Activated CD4-positive, alpha-beta T cell treated with anti-CD3 and anti-CD28 coated beads, Interleukin-2, amount 50 U/mL, for 24 hours (primary cell): ENCODE measurements around the gene EVC2.

Experiments
- DNase-seq, 2 donors: peaks; one replicate each; pipeline ENCODE4 v3.0.0-alpha.2; 2020; ENCODE audit warnings: low read depth in 1 of 2, low spot score in 1 of 2

The EVC2 gene

GRCh38 chr4:5708449-5709206 is at the start of gene EVC2:
Gene EVC2 (minus strand): TSS chr4:5708559. CDS start chr4:5708513, 46 bp downstream.
- DNase-seq: no peak

DNA sequence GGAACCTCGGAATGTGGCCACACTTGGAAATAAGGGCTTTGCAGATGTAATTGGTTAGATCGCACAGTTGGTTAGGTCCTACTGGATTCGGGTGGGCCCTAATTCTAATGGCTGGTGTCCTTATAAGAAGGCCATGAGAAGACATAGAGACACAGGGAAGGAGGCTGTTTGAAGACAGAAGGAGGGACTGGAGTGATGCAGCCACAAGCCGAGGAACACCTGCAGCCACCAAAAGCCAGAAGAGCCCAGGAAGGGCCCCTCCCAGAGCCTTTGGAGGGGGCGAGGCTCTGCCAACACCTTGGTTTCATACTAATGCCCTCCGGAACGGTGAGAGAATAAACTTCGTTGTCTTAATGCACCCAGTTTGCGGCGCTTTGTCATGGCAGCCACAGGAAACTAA is 49.6 kb upstream of the EVC2 start:
- no peak for DNase-seq

GRCh38 chr4:5757536-5757935 is 49.2 kb upstream of the EVC2 start:
- DNase-seq: no peak

DNA sequence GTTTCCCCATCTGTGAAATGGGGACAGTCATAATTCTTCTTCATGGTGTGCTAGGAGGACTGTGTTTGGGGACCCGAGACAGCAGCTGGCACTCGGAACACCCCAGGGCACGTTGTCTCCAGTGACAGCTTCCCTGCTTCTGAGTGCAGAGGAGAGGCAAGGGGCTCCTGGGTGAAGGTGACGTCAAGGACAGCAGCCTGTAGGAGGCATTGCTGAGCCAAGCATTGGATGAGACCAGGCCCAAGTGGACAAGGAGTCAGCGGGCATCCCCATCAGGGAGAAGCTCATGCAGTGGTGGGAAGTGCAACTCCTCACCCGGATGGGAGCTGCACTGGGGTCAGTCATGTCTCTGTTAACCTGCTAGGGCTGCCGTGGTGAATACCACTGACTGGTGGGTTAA is 48.7 kb upstream of the EVC2 start:
- DNase-seq: no peak

- DNase-seq: no peak
Observed at GRCh38 chr4:5756271-5756670, 47.9 kb upstream of the EVC2 start.

GRCh38 chr4:5755679-5756078 is 47.3 kb upstream of the EVC2 start:
- no peak for DNase-seq

GRCh38 chr4:5755161-5755560 is 46.8 kb upstream of the EVC2 start:
- DNase-seq: no peak

DNA sequence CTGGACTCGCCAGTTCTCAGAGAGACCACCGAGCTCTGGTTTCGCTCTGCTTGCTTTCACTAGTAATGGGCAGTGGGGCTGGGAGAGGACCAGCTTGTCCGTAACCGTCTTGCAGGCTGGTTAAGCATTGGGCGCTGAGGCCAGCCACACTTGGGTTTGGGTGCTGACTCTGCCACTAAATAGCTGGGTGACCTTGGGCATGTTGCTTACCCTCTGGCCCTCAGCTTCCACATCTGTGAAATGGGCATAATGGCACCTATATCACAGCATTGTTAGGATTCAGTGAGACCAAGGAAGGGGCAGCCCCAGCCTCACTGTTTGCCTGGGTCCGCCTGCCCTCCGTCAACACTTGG is 46.1 kb upstream of the EVC2 start:
- DNase-seq: no peak

DNA sequence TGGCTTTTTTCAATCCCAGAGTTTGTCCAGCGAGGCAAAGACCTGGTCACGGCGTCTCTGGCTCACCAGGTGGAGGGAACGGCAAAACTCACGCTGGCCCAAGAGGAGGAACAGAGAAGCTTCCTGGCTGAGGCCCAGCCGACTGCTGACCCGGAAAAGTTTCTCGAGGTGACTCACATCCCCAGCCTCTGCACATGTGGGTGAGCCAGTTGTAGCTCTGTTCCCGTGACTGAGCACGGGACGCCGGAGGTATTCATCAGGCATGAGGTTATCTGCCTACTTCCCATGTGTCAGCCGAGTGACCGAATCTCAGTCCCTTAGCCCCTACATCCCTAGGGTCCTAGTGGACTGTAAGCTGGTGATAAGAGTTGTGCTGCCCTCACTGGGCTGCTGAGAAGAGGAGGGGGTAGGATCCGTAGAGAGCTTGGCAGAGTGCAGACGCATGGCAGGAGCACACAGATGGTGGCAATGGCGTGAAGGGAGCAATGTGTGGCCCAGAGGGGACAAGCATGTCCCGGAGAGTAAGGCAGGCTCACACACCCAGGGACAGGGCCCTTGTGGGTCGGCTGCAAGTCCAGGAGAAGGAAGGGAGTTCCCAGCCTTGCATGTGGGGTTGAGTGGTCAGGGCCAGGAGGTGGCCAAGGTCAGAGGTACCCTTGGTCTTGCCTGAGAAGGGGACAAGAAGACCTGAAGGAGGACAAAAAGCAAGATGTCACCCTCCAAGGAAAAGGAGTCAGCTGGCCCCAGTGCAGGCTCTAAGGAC is 45.6 kb upstream of the EVC2 start:
- no peak for DNase-seq

GRCh38 chr4:5753366-5753765 is 45.0 kb upstream of the EVC2 start:
- no peak for DNase-seq

- DNase-seq: no peak
Observed at GRCh38 chr4:5752376-5753184, 44.2 kb upstream of the EVC2 start.

- no peak for DNase-seq
Observed at GRCh38 chr4:5751666-5752375, 43.5 kb upstream of the EVC2 start.

- no peak for DNase-seq
Observed at GRCh38 chr4:5750946-5751665, 42.7 kb upstream of the EVC2 start.

DNA sequence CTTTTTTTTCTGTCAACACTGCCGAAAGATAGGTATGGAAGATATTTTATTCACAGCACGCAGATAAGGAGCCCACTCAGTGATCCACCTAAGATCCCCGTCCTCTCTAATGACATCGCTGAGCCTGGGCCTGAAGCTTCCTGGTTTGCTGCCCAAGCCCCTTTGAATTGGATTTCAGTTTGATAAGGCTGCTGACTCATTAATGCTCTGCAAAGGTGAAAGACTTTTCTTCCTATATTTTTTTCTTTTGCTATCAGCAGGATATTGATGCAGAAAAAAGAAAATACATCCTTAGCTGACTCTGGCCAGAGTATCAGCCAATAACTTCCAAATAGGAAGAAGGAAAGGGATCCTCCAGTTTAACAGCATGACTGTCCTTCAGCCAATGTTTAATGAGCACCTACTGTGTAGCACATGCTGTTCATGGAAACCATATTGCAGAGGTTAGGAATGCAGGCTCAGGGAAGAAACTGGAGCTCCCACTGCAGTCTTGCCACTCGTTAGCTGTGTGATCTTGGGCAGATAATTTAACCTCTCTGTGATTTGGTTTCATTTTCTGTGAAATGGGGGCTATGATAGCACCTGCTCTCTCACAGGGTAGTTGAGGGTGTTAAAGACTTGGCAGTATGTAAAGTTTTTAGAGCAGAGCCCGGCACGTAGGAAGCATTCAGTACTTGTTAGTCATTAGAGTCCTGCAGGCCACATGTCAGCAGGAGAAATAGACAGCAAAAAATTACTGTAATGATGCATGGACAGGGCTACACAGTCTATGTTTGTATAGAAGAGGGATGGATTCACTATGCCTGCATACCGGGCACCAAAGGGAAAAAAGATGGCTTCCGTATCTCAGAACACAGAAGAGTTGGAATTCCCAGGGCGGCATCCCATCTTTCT is 41.9 kb upstream of the EVC2 start:
- no peak for DNase-seq

DNA sequence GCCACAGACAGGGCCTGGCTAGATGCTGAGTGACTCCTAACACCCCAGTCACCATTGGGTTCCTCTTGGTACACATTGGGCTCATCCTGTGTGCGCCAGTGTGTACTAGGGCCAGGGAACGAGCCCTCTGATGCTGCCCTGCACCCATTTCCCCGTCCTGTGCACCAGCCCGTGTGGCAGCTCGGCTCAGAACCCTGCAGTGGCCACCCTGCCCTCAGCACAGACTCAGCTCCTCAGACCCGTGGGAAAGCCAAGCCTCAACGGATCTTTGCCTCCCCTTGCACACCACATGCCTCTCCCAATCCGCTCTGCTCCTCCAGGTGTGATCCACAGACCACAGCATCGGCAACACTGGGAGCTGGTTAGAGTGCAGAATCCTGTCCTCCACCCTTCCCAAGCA is 41.2 kb upstream of the EVC2 start:
- DNase-seq: no peak

GRCh38 chr4:5747738-5748375 is 39.5 kb upstream of the EVC2 start:
- DNase-seq: no peak

DNA sequence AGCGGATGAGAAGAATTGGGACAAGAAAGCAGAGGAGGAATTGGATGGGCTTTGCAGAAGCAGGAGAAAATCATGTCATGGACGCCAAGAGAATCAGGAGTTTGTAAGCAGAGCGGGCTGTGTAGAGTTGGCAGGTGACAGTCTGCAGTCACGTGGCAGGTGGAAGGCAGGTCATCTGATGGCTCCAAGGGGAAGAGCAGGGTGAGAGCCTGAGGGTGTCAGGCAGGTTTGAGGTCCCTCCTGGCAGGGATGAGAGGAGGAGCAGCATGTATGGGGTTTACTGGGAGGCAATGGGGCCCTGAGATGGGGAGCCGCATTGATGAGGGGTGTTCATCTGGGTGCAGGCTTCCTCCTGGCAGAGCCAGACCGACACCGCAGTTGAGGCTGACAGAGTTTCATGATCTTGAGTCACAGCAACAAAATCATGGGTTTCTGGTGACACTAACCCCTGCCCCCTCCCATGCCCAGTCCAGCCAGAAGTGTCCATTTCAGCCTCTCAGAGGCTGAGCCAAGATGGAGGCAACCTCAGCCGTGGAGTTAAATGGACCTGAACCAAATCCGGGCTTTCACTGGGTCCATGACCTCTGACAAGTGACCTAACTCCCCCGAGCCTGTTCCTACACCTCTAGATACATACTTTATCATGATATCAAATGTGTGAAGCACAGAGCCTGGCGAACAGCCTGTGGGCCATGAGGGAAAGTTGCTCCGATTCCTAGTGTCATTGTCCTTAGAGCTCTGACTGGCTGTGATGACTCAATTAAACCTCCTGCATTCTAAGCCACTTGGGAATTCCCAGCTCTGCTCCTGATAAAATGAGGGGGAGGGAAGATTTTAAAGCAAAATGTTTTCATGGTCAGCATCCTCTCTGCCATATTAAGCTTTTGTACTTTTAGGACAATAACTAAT is 38.7 kb upstream of the EVC2 start:
- no peak for DNase-seq

DNA sequence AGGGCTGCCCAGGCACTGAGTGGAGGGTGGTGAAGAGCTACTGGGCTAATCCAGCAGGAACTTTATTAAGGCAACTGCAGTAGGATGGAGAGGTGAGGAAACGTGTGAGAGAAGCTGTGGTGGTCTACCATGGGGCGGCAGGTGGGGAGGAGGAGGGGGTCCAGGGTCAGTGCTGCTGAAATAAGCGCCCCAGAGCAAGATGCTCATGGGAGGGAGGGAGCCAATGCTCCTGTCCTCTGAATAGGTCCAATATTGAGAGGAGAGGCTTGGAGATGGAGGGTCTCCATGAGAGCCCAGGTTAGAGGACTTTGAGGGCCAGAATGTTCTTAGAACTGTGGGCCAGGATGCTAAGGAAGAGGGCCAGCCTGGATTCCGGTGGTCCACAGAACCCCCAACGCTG is 37.9 kb upstream of the EVC2 start:
- no peak for DNase-seq
